NOMO-1 treated with dmso at 0.1 percent for 144 hours (cell line): ENCODE measurements around the gene CCSER1.
"Not testable (repeated sequence)": the region's sequence is repeated elsewhere in the genome, so short reads cannot be mapped to it uniquely, and the experiment has no call there.

Experiments
- DNase-seq: peaks from one replicate; lab custom pipeline; 2025; ENCODE audit not compliant: unreplicated experiment; lab: John Stamatoyannopoulos, UW

Gene CCSER1

GRCh38 chr4:90889171-90889570 is 762.0 kb downstream of the CCSER1 start:
- DNase-seq: no peak

GRCh38 chr4:90903413-90903812 is 776.2 kb downstream of the CCSER1 start:
- not testable (repeated sequence) for DNase-seq

- DNase-seq: no peak
Measured at GRCh38 chr4:90904021-90904420, 776.8 kb downstream of the CCSER1 start.

- DNase-seq: no peak
Measured at GRCh38 chr4:90906239-90906638, 779.0 kb downstream of the CCSER1 start.

- not testable (repeated sequence) for DNase-seq
Measured at GRCh38 chr4:90911724-90912434, 784.7 kb downstream of the CCSER1 start.

GRCh38 chr4:90922174-90922573 is 795.0 kb downstream of the CCSER1 start:
- no peak for DNase-seq

- no peak for DNase-seq
Measured at GRCh38 chr4:90926957-90927356, 799.8 kb downstream of the CCSER1 start.

GRCh38 chr4:90943311-90943710 is 816.1 kb downstream of the CCSER1 start:
- no peak for DNase-seq

- no peak for DNase-seq
Measured at GRCh38 chr4:90946945-90947344, 819.8 kb downstream of the CCSER1 start.

- no peak for DNase-seq
Measured at GRCh38 chr4:90950385-90950841, 823.2 kb downstream of the CCSER1 start.

- no peak for DNase-seq
Measured at GRCh38 chr4:90951037-90951436, 823.8 kb downstream of the CCSER1 start.

GRCh38 chr4:90958256-90958895 is 831.2 kb downstream of the CCSER1 start:
- no peak for DNase-seq

- DNase-seq: no peak
Measured at GRCh38 chr4:90960433-90960832, 833.2 kb downstream of the CCSER1 start.

GRCh38 chr4:90960840-90961239 is 833.6 kb downstream of the CCSER1 start:
- DNase-seq: no peak

- DNase-seq: no peak
Measured at GRCh38 chr4:90970021-90970420, 842.8 kb downstream of the CCSER1 start.

GRCh38 chr4:90977726-90978125 is 850.5 kb downstream of the CCSER1 start:
- no peak for DNase-seq

GRCh38 chr4:90979556-90979955 is 852.4 kb downstream of the CCSER1 start:
- no peak for DNase-seq

- no peak for DNase-seq
Measured at GRCh38 chr4:90982813-90983212, 855.6 kb downstream of the CCSER1 start.

GRCh38 chr4:90990284-90990683 is 863.1 kb downstream of the CCSER1 start:
- no peak for DNase-seq

- no peak for DNase-seq
Measured at GRCh38 chr4:90992213-90992612, 865.0 kb downstream of the CCSER1 start.

GRCh38 chr4:90994851-90995574 is 867.8 kb downstream of the CCSER1 start:
- DNase-seq: no peak

- no peak for DNase-seq
Measured at GRCh38 chr4:90995996-90996395, 868.8 kb downstream of the CCSER1 start.
